GM19397 (cell line): ENCODE results near the gene HMGA1.

Experiments
- ATAC-seq: cut with Tn5 transposase; IDR thresholded peaks from one replicate; pipeline ENCODE4 v1.9.1; 2021; ENCODE audit warnings: mild to moderate bottlenecking, moderate library complexity; ENCODE audit not compliant: unreplicated experiment

Gene HMGA1

GRCh38 chr6:34285448-34286164 lies 48.9 kb downstream of the HMGA1 start:
- no peak for ATAC-seq

GRCh38 chr6:34288581-34288980 lies 51.9 kb downstream of the HMGA1 start:
- ATAC-seq = no peak

- ATAC-seq = no peak
Measured at GRCh38 chr6:34289137-34289536, 52.5 kb downstream of the HMGA1 start.

- ATAC-seq = no peak
Measured at GRCh38 chr6:34292954-34293353, 56.3 kb downstream of the HMGA1 start.

DNA sequence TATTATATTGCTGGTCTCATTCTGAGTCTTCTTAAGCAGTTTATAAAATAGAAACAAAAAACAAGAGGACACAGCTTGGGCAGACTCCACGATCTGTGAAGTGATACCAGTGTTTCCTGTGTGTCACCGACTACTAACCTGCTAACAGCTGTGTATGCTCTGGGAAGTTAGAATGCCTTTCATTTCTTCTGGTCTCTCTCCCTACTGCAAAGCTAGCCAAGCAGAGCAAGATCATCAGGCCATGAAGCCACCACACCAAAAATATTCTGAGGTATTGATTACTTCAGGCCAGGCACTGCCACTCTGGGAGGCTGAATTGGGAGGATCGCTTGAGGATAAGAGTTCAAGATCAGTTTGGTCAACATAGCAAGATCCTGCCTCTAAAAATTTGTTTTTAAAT lies 59.0 kb downstream of the HMGA1 start:
- ATAC-seq = peak; percentile 76
